Neutrophil (primary cell): ENCODE data around the gene GNG7.

Experiments
- H3K27ac ChIP-seq: fragments of 200-600 bp; sonication (generic); 2 replicates; pipeline ENCODE4 v1.5.1; 2016; ENCODE audit warnings: mild to moderate bottlenecking, moderate library complexity
- H3K27me3 ChIP-seq: fragments of 200-600 bp; sonication (generic); 2 replicates; pipeline ENCODE4 v1.6.0; 2016; ENCODE audit warnings: mild to moderate bottlenecking
- H3K36me3 ChIP-seq: fragments of 200-600 bp; sonication (generic); 2 replicates; pipeline ENCODE4 v1.5.1; 2017
- H3K4me1 ChIP-seq, 2 experiments: fragments of 200-600 bp in 1 of 2; sonication (generic) in 1 of 2; 1 replicate in 1 of 2; 2 replicates in 1 of 2; pipeline versions ENCODE4 v1.5.1 to v1.6.1; 2013 to 2016; ENCODE audit warnings: low read depth in 1 of 2, low read length in 1 of 2, mild to moderate bottlenecking in 1 of 2, moderate library complexity in 1 of 2; ENCODE audit not compliant: control insufficient read depth in 1 of 2, insufficient read depth in 1 of 2
- H3K4me3 ChIP-seq, 2 experiments: fragments of 200-600 bp in 1 of 2; sonication (generic) in 1 of 2; 1 replicate in 1 of 2; 2 replicates in 1 of 2; pipeline ENCODE4 v1.5.1; 2013 to 2016; ENCODE audit warnings: low read depth in 1 of 2, low read length in 1 of 2, mild to moderate bottlenecking in 1 of 2, moderate library complexity in 1 of 2
- H3K9me3 ChIP-seq: fragments of 200-600 bp; sonication (generic); 2 replicates; pipeline ENCODE4 v1.5.1; 2016
- CTCF ChIP-seq: fragments of 200-600 bp; sonication (generic); IDR thresholded peaks from 2 replicates; pipeline ENCODE4 v1.5.1; 2016; ENCODE audit warnings: antibody characterized with exemption

GNG7 gene

GRCh38 chr19:2702170-2703076, at the start of gene GNG7:
GNG7 (minus strand) TSS chr19:2702694; CDS start chr19:2520688, 182,006 bp downstream.
- Histone ChIP-seq H3K36me3 (no peaks in the 10 kb centered on the region), H3K4me3 (peak within 1 kb of the TSS; percentile 57 to 68), H3K9me3 (no peaks in the 10 kb centered on the region), H3K4me1 (peaks cover 13% of the 10 kb centered on the region in 2 experiments), H3K27ac (peak within 1 kb of the TSS; percentile 75), H3K27me3 (no peaks in the 10 kb centered on the region)
- TF ChIP-seq CTCF, result peak; percentile 32

DNA sequence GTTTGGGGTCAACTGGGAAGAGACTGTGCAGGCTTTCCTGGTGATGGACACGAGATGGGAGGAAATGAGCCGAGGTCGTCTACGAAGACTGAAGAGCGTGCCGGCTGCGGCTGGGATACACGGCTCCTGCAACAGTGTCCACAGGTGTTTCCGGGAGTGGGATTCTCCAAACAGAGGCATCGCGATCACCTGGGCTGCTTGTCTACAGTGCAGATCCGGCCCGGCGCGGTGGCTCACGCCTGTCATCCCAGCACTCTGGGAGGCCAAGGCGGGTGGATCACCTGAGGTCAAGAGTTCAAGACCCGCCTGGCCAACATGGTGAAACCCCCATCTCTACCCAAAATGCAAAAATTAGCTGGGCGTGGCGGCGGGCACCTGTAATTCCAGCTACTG, 48.9 kb upstream of the GNG7 start:
- Histone ChIP-seq H3K27ac (no peak overlapping the region), H3K4me1 (peaks cover 8 to 11% of the 10 kb centered on the region in 2 experiments), H3K36me3 (peaks cover 32% of the 10 kb centered on the region), H3K9me3 (no peaks in the 10 kb centered on the region), H3K4me3 (no peak overlapping the region), H3K27me3 (peaks cover 4% of the 10 kb centered on the region)
- TF ChIP-seq CTCF, result no peak

DNA sequence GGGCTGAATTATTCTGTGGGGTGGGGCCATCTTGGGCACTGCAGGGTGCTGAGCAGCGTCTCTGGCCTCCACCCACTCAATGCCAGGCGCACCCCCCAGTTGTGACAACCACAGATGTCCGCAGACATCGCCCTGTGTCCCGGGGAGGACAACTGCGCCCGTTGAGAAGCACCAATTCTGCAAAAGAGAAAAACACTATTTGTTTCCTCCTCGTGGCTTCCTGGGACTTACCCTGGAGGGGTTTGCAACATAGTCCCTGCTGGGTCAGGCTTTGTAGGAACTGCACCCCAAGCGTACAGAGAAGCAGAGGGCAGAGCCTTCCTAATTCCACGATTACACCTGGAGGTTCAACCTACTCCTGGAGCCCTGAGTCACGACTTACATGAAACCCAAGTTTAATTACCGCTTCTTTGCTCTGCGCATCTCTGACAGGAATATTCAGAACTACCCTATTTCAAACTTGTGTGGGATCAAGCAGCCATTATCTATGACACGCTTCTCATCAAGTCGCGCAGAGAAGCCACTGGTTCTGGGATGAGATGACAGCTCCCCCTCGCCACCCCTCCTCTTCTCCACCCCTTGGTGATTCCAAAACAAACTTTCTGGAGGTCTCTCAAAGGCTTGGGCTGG, 48.4 kb upstream of the GNG7 start:
- Histone ChIP-seq H3K27me3 (peaks cover 9% of the 10 kb centered on the region), H3K27ac (no peak overlapping the region), H3K4me3 (no peak overlapping the region), H3K4me1 (peaks cover 8 to 11% of the 10 kb centered on the region in 2 experiments), H3K9me3 (no peaks in the 10 kb centered on the region), H3K36me3 (peaks cover 31% of the 10 kb centered on the region)
- no peak for TF ChIP-seq CTCF

GRCh38 chr19:2747349-2747748, 44.9 kb upstream of the GNG7 start:
- Histone ChIP-seq H3K27me3 (peaks cover 39% of the 10 kb centered on the region), H3K9me3 (no peaks in the 10 kb centered on the region), H3K4me1 (peaks cover 8 to 11% of the 10 kb centered on the region in 2 experiments), H3K4me3 (no peak overlapping the region), H3K27ac (no peak overlapping the region), H3K36me3 (no peaks in the 10 kb centered on the region)
- no peak for TF ChIP-seq CTCF

GRCh38 chr19:2744113-2744512, 41.6 kb upstream of the GNG7 start:
- Histone ChIP-seq H3K9me3 (no peaks in the 10 kb centered on the region), H3K36me3 (no peaks in the 10 kb centered on the region), H3K4me1 (peaks cover 8 to 13% of the 10 kb centered on the region in 2 experiments), H3K27ac (no peak overlapping the region), H3K4me3 (no peak overlapping the region), H3K27me3 (peaks cover 62% of the 10 kb centered on the region)
- no peak for TF ChIP-seq CTCF
